ENCODE data around the gene CTNNA3.
"Not testable (repeated sequence)": the region's sequence is repeated elsewhere in the genome, so short reads cannot be mapped to it uniquely, and the experiment has no call there.

The CTNNA3 gene

GRCh38 chr10:67599597-67599996 lies 96.4 kb downstream of the CTNNA3 start:
- no peak for DNase-seq

DNA sequence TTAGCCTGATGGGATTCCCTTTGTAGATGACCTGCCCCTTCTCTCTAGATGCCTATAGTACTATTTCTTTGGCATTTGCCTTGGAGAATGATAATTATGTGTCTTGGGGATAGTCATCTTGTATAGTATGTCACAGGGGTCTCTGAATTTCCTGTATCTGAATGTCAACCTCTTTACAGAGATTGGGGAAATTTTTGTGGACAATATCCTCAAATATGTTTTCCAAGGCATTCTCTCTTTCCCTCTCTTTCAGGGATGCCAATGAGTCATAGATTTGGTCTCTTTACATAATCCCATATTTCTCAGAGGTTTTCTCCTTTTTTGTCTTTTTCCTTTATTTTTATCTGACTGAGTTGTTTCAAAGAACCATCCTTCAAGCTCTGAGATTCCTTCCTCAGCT lies 99.4 kb downstream of the CTNNA3 start:
- DNase-seq = no peak

DNA sequence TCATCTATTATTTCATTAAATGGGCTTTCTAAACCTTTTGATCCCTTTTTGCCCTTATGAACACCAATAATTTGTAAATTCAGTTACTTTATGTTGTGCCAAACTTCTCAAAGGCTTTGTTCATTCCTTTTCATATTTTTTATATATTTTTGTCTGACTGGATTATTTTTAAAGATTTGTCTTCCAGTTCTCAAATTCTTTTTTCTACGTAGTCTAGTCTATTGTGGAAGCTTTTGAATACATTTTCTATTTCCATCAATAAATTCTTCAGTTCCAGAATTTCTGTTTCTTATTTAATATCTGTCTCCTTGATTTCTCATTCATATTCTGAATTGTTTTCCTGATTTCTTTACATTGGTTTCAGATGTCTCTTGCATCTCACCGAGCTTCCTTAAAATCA lies 108.2 kb downstream of the CTNNA3 start:
- DNase-seq = no peak

GRCh38 chr10:67575532-67575931 lies 120.5 kb downstream of the CTNNA3 start:
- no peak for DNase-seq

DNA sequence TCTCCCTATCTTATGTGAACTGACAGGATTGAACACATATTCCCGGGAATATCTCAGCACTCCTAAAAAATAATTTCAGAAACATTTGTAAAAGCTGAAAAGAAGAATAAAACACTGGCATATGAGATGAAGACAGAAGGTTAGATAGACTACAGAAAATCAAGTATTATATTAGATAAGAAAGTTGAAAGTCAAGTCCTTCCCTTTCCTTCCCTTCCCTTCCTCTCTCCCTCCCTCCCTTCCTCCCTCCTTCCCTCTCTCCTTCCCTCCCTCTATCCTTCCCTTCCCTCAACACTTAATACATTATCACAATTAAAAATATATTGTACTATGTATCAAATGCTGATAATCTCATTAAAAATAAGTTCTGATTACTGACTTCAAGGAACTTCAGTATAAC lies 122.5 kb downstream of the CTNNA3 start:
- no peak for DNase-seq

- no peak for DNase-seq
Measured at GRCh38 chr10:67571503-67571902, 124.5 kb downstream of the CTNNA3 start.

DNA sequence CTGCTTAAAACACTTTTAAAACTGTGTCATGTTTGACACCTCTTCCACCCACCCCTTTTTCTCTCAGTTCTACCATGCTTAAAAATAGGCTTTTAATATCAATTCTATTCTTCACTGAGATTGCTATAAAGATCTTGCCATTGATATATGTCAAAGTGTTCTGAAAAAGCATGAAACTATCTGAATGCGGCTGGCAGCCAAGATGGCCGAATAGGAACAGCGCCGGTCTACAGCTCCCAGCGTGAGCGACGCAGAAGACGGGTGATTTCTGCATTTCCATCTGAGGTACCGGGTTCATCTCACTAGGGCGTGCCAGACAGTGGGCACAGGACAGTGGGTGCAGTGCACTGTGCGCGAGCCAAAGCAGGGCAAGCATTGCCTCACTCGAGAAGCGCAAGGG lies 137.7 kb downstream of the CTNNA3 start:
- not testable (repeated sequence) for DNase-seq

- no peak for DNase-seq
Measured at GRCh38 chr10:67553254-67553653, 142.7 kb downstream of the CTNNA3 start.

DNA sequence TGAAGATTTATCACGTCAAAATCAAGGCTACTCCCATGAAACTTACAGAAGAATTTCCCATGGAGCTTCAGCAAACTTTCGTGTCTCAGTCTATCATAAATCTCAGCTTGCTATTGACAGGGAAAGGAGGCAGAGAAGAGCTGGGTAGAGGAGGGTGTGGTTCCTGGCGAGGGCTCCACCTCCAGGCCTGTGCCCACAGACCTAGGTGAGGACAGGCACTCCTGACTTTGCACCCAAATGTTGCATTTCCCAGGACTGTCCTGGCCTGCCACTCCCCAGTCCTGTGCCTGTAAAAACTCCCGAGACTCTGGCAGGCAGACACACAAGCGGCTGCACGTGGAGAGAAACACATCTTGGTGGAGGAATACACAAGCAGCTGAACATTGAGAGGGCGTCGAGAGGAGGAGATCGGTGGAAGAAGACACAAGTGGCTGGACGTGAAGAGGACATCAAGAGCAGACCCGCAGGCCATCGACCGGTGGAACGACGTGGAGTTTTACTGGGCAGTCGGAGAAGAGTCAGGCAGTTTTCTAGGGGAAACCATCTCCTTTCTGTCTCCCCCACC lies 145.1 kb downstream of the CTNNA3 start:
- DNase-seq = no peak

DNA sequence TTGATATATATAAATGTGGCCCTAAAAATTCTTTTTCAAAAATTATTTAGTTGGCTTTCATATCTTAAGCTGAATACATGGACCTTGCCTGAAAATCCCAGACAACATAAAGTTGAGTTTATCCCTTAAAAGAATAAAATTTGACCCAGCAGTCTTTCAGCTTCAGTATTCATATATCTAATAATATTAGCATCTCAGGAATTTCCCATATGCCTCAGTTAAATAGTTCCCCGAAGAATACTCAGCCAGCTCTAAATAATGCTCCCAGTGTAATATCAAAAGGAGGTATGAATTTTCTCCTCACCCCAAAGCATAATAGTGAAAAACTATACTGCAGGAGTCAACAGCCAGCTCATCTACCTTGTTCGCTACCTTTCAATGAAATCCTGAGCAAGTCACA lies 145.9 kb downstream of the CTNNA3 start:
- no peak for DNase-seq

- DNase-seq = no peak
Measured at GRCh38 chr10:67549390-67549789, 146.6 kb downstream of the CTNNA3 start.

DNA sequence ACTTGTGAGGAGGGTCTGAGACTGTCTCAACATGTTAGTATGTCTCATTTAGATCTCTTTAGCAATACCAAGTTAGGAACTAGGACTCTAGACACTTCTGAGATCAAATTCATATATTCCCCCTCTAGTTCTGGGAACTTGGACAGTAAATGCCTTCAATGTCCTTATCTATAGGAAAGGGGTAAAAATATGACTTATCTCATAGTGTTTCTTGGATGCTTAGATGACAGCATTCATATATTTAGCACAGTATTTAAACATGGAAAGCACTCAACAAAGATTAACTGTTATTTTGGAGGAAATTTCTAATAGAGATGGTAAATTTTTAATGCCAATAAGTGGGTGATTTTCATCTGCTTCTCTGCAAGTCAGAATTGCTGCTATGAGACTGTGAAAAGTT lies 154.6 kb downstream of the CTNNA3 start:
- DNase-seq = no peak

DNA sequence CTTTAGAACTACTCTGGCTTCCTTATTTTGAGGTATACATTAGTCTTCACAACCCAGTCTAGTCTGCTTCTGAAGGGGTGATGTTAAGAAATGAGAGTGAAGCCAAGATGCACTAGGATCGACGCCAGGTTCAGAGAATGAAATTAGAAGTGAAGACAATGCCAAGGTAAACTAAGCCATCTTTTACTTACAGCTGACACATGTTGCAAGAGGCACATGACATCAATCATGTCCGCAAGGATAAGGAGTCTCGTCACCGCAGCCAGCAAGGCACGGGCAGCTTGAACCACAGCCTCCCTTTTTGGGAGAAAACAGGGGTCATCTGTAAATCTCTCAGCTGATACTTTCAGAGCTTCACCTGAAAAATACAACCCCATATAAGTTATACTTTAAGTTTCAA lies 156.7 kb downstream of the CTNNA3 start:
- no peak for DNase-seq

- DNase-seq = no peak
Measured at GRCh38 chr10:67537906-67538305, 158.1 kb downstream of the CTNNA3 start.

DNA sequence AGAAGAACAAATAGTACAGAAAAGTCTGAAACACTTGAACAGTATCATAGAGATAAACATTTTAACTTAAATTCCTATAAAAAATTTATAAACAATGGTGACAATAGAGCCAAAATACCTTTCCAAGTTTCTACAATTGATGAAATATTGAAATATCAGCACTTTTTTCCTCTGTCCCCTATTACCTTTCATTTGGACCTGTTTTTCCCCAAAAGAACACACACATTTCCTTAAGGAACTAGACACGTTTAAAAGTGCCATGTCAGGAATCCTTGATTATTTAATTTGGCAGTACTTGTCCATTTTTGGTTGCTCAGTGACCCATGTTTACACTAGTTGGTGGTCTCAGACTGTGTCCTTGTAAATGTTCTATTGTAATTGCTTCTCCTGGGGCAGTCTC lies 162.6 kb downstream of the CTNNA3 start:
- DNase-seq = no peak

GRCh38 chr10:67530990-67531389 lies 165.0 kb downstream of the CTNNA3 start:
- DNase-seq = not testable (repeated sequence)

DNA sequence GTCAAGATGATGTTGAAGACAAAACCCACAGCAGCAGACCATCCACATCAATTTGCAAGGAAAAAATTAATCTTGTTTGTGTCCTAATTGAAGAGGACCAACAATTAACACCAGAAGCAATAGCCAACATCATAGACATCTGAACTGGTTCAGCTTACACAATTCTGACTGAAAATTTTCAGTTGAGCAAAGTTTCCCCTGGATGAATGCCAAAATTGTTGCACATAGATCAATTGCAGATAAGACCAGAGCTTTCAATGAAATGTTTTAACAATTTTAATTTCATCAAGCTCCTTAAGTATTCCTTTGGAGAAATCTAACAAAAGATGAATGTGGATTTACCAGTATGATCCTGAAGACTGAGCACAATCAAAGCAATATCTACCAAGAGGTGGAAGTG lies 168.6 kb downstream of the CTNNA3 start:
- DNase-seq = no peak

GRCh38 chr10:67521546-67521945 lies 174.4 kb downstream of the CTNNA3 start:
- DNase-seq = no peak

DNA sequence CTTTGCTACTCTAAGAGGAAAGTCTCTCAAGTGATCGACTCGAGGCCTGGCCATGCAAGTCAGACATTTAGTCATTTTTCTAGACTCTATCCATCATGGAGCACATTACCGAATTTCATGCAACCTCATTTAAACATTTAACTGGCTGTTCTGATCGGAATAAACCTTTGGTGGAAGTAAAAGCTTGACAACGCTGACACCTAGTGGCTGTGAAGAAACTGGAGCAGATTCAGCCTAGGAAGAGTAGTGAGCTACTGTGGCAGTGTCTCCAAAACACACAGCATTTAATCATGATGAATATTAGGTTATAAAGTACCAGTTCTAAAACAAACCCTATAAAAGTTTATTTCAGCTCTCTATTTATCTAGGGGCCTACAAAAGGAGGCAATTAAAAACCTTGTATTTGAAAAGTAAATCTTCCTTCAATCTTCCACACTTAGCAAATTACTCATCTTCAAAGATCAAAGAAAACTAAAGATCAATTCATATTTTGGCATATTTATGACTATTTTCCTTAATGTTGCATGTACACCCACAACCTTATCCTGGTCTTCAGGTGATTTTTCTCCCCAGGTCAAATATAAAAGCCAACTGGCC lies 175.0 kb downstream of the CTNNA3 start:
- DNase-seq = peak; percentile 61

DNA sequence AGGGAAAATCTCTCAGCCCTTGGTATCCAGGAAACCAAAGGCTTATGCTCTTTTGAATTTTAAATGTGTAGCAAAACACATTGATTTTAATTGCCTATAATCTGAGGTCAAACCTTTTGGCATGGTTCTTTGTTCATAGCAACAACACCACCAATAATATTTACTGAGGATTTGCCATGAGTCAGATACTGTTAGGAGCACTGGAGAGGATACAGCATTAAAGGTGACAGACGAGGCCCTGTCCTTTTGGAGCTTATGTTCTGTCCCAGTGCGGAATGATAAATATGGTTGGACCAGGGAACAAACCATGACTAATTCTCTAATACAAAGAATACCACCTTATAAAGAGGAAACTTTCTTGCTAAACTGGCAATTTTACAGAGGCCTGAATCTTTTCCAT lies 176.6 kb downstream of the CTNNA3 start:
- DNase-seq = no peak

DNA sequence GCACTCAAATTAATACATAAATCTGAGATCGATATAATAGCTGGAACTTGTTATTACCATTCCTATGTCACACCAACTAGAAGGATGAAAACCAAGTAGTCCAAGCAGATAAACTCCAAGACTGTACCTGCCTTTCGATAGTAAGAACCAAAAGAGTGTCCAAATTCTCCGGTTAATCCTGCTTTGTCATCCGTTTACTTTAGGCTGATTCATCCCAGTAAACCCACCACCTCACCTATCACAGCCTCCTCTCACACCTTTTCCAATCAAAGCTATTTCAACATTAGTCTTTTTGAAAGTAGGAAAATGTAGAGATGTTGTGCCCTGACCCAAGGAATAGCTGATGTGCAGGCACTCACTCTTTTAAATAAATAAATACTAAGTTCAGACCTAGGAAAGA lies 177.2 kb downstream of the CTNNA3 start:
- DNase-seq = no peak

- DNase-seq = no peak
Measured at GRCh38 chr10:67518043-67518442, 178.0 kb downstream of the CTNNA3 start.

- no peak for DNase-seq
Measured at GRCh38 chr10:67506757-67507091, 189.3 kb downstream of the CTNNA3 start.

GRCh38 chr10:67506083-67506756 lies 189.8 kb downstream of the CTNNA3 start:
- DNase-seq = no peak
